ENCODE data around the gene ERICH3.

ERICH3 gene, protein sequence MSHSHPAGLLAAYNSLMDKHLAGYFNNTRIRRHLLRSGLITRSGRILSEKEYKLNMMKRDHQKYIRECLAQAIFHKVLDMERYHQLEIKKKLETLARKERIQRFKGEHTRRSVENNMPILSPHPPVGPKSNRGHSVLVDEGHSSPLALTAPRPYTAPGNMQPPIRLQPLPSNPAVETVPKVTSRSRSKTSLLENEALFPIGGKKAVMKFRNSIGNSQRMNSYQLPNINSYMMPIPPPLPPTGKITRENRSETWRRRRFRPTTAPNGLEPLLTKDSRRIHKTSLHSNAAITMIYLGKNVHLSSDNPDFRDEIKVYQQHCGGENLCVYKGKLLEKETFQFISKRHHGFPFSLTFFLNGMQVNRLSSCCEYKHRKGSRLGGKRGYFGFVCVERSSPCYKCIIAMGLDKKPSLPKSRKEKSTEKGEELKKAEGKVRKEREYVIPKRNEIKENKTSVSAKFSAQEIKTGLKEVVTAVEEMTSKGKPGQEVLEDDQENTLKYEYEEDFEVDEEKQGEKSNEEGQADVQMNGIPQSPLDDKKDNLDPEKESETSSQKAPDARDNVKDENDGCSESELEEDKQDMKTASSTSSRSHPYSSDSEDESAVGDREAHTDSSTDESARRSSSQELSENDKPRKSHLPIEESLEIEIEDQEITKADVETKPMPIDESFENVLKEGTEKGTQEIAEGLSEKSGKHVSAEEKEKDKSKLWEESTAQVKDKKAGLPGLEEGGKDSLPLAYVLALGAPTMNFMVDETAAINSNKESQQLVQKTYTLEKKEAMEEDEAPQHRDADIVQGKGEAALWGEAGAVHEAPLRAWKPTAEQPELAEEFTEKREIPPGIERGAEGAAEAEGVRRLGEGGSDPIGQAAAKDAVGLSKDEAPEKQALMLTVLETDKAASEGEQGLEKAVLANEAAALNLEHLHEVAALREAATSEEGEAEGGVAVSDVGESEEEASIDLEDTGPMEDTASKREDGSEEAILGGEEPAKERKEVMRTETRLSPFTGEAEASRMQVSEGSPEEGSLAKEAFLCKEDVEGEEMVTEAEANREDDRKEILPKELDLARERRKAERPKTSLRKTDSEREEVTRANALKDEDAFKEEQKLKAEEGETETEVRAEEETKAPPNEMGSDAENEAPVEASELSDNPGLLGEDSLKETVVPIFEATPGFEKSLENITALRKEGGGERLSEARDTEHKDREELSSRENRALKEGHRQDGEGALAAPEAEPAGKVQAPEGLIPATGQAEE (N-terminal part only)

GRCh38 chr1:74673351-74674111 is at the start of gene ERICH3:
Gene ERICH3 (minus strand): TSS chr1:74673792. CDS start chr1:74673519, 273 bp downstream.
- Histone ChIP-seq H3K9me3 (ENCODE audit: severe bottlenecking) (peaks cover 2% of the 10 kb centered on the region), H3K27ac (peak within 1 kb of the TSS; percentile 37; the same call in 1 of the 2 replicates), H3K36me3 (no peaks in the 10 kb centered on the region), H3K4me3 (ENCODE audit: low read depth, low read length) (peak within 1 kb of the TSS; percentile 59), H3K27me3 (ENCODE audit: insufficient read depth, low read depth, severe bottlenecking) (no peaks in the 10 kb centered on the region)
- no peak for TF ChIP-seq CTCF (IDR thresholded peaks at IDR 0.05; ENCODE audit: low read depth, low read length)
- DNase-seq: peak; percentile 44

- H3K27ac ChIP-seq: no peak overlapping the region
- H3K9me3 ChIP-seq (ENCODE audit: severe bottlenecking): no peaks in the 10 kb centered on the region
- TF ChIP-seq CTCF (IDR thresholded peaks at IDR 0.05; ENCODE audit: low read depth, low read length): no peak
- no peak for DNase-seq
- peaks cover 6% of the 10 kb centered on the region for H3K36me3 ChIP-seq
- no peaks in the 10 kb centered on the region for H3K27me3 ChIP-seq (ENCODE audit: insufficient read depth, low read depth, severe bottlenecking)
- H3K4me3 ChIP-seq (ENCODE audit: low read depth, low read length): no peak overlapping the region
Observed at GRCh38 chr1:74717626-74718025, 44.0 kb upstream of the ERICH3 start.

- Histone ChIP-seq H3K27ac (no peak overlapping the region), H3K36me3 (peaks cover 6% of the 10 kb centered on the region), H3K27me3 (ENCODE audit: insufficient read depth, low read depth, severe bottlenecking) (no peaks in the 10 kb centered on the region), H3K9me3 (ENCODE audit: severe bottlenecking) (no peaks in the 10 kb centered on the region), H3K4me3 (ENCODE audit: low read depth, low read length) (no peak overlapping the region)
- DNase-seq: no peak
- TF ChIP-seq CTCF (IDR thresholded peaks at IDR 0.05; ENCODE audit: low read depth, low read length): no peak
Observed at GRCh38 chr1:74716822-74717221, 43.2 kb upstream of the ERICH3 start.

DNA sequence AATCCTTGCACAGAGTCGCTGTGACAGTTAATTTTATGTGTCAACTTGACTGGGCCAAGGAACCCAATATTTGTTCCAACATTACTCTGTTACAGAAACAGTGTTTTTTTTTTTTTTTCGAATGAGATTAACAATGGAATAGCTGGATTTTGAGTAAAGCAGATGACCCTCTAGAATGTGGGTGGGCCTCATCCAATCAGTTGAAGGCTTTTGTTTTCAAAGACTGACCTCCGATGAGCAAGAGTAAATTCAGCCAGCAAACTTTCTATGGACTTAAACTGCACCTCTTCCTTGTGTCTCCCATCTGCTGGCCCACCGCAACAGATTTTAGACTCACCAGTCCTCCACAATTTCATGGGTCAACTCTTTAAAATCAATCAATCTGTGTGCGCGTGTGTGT is 42.2 kb upstream of the ERICH3 start:
- Histone ChIP-seq H3K27ac (no peak overlapping the region), H3K36me3 (peaks cover 6% of the 10 kb centered on the region), H3K9me3 (ENCODE audit: severe bottlenecking) (no peaks in the 10 kb centered on the region), H3K27me3 (ENCODE audit: insufficient read depth, low read depth, severe bottlenecking) (no peaks in the 10 kb centered on the region), H3K4me3 (ENCODE audit: low read depth, low read length) (no peak overlapping the region)
- no peak for TF ChIP-seq CTCF (IDR thresholded peaks at IDR 0.05; ENCODE audit: low read depth, low read length)
- DNase-seq: no peak

DNA sequence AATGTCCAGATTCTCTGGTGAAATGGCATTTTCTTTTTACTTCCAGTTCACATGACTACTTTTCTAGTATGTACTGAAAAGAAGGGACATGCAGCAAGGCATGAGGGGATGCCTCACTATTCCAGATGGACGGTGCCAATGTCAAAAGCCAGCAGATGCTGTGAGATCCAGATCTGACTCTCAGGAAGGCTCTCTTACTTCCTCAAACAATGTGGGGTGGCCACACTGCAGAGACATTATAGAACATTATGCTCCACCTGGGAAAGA is 41.6 kb upstream of the ERICH3 start:
- Histone ChIP-seq H3K9me3 (ENCODE audit: severe bottlenecking) (no peaks in the 10 kb centered on the region), H3K27ac (no peak overlapping the region), H3K36me3 (peaks cover 2% of the 10 kb centered on the region), H3K27me3 (ENCODE audit: insufficient read depth, low read depth, severe bottlenecking) (no peaks in the 10 kb centered on the region), H3K4me3 (ENCODE audit: low read depth, low read length) (no peak overlapping the region)
- TF ChIP-seq CTCF (IDR thresholded peaks at IDR 0.05; ENCODE audit: low read depth, low read length): no peak
- no peak for DNase-seq
